ENCODE measurements around the gene SIM1. TPM values are rescaled to one million over a fixed set of nuclear protein-coding genes. Genes with fewer than 3 reads are reported as not detected.
A peak's percentile ranks its signal among the peaks of the same experiment; 100 is the strongest.

SIM1 gene
- total RNA-seq, 2 donors from 2014 or later, result not detected

DNA sequence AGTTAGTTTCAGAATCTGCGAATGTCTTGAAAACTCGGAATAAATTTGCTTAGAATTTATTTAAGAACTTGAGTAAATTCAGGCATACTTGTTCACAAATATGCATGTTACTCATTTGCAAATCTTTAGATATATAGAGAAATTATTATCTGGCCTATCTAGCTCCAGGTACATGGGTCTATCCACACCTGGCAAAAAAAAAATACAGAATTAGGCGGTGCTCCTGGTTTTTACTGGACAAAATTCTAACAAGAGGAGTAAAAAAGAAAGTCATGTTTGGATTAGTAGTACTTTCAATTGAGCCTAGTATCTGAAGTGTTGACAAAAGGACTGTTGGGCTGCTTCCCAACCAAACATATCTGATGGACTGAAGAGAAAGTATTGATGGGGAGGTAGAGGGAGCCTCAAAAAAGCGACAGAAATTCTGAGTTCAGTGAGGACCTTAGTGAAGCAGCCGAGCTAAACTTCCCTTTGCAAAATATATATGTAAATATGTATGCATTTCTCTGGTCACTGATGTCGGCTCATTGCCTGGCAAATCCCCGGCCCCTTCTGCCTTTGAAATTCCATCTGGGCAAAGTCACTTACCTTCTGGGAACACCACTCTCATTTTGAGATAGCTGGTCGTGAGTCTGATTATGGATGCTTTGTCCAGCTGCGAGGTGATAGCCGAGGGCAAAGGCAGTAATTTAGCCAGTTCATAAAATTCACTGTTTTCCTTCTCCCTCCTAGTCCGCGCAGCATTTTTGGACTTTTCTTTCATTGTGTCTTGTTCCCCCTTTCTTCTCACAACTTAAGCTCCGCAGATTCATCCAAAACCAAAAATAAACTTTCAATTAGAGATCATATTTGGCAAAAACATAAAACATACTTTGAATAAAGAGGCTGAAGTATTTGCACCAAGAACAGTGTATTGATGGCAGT, 1.8 kb downstream of the SIM1 start:
- H3K36me3 ChIP-seq, result no peaks in the 10 kb centered on the region
- H3K27ac ChIP-seq, result no peak overlapping the region
- ATAC-seq (ENCODE audit: insufficient number of reproducible peaks, low FRiP score, low read depth) (no peak), DNase-seq (ENCODE audit: low spot score) (no peak)
- peaks cover 85% of the 10 kb centered on the region for H3K27me3 ChIP-seq (replicated peaks; ENCODE audit: insufficient read depth)
- H3K4me1 ChIP-seq (ENCODE audit: control insufficient read depth in 1 of 2, low read depth in 2 of 2), result peaks cover 3 to 21% of the 10 kb centered on the region in 2 donors
- H3K9me3 ChIP-seq, result no peaks in the 10 kb centered on the region
- TF ChIP-seq, protein P1, sequence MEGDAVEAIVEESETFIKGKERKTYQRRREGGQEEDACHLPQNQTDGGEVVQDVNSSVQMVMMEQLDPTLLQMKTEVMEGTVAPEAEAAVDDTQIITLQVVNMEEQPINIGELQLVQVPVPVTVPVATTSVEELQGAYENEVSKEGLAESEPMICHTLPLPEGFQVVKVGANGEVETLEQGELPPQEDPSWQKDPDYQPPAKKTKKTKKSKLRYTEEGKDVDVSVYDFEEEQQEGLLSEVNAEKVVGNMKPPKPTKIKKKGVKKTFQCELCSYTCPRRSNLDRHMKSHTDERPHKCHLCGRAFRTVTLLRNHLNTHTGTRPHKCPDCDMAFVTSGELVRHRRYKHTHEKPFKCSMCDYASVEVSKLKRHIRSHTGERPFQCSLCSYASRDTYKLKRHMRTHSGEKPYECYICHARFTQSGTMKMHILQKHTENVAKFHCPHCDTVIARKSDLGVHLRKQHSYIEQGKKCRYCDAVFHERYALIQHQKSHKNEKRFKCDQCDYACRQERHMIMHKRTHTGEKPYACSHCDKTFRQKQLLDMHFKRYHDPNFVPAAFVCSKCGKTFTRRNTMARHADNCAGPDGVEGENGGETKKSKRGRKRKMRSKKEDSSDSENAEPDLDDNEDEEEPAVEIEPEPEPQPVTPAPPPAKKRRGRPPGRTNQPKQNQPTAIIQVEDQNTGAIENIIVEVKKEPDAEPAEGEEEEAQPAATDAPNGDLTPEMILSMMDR (IDR thresholded peaks at IDR 0.05), result no peak
- H3K4me3 ChIP-seq, result no peak overlapping the region

DNA sequence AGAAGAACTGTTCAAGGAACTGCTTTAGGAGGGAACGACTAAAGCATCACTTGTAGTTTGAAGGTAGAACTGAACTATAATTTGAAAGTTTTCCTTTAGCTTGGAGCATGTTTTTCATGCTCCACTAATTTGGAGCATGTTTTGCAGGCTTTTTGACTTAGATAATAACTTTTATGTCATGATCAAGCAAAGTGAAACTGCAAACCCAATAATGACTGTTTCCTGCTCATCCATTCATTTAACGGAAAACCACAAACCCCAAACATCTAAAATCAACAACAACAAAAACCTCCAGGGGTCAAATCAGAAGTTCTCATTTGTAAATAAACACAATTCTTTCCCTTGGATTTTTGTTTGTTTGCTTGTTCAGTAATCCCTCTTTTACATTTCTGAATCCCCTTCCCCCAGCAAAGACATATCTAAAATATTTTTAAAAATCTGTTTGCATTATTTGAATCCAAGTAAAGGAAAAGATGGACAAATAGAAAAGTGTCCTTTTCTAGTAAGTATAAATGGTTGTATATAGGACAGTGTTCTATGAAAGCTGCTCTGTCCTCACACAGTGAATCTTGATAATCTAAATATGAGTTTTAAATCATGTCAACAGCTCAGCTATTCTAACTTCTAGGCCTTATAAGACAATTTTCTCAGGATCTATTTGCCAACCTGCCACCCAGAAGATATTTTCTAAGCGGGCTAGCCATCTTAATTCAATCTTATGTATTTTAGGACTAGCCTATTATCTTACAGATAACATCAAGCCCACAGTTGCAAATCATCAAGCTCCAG, 2.6 kb downstream of the SIM1 start:
- Histone ChIP-seq H3K36me3 (no peaks in the 10 kb centered on the region), H3K4me1 (ENCODE audit: control insufficient read depth in 1 of 2, low read depth in 2 of 2) (peaks cover 3 to 22% of the 10 kb centered on the region in 2 donors), H3K27ac (no peak overlapping the region), H3K9me3 (no peaks in the 10 kb centered on the region), H3K4me3 (no peak overlapping the region), H3K27me3 (replicated peaks; ENCODE audit: insufficient read depth) (peaks cover 85% of the 10 kb centered on the region)
- DNase-seq (ENCODE audit: low spot score) (no peak), ATAC-seq (ENCODE audit: insufficient number of reproducible peaks, low FRiP score, low read depth) (no peak)
- TF ChIP-seq, protein P1 (IDR thresholded peaks at IDR 0.05), result no peak

DNA sequence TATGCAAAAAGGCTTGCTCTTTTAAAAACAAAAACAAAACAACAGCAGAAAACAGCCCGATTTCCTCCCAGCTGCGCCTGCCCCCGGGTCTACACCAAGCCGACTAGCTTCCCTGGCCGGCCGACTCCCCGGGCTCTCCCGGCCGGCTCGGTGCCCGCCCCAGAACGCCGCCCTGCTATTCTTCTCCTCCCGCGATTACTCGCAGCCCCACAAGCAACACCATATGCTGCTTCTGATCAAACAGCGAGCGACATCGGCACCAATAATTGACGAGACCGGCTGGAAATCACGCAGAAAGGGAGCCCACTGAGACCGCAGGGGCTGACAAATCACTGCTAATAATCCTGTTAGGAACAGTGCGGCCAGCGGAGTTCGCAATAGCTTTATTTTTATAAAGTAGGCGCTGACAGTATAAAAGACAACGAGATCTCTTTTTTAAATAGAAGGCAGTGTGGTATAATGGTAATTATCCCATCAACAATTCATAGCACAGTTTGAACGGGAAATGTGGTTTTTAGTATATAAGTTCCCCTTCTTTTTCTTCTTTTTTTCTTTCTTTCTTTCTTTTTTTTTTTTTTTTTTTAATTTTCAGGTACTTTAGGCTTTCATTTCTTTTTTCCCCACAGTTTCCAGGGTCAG, 3.3 kb downstream of the SIM1 start:
- Histone ChIP-seq H3K9me3 (no peaks in the 10 kb centered on the region), H3K27ac (no peak overlapping the region), H3K4me3 (no peak overlapping the region), H3K27me3 (replicated peaks; ENCODE audit: insufficient read depth) (peaks cover 90% of the 10 kb centered on the region), H3K4me1 (ENCODE audit: control insufficient read depth in 1 of 2, low read depth in 2 of 2) (peaks cover 3 to 22% of the 10 kb centered on the region in 2 donors), H3K36me3 (no peaks in the 10 kb centered on the region)
- TF ChIP-seq, protein P1 (IDR thresholded peaks at IDR 0.05), result no peak
- no peak for DNase-seq (ENCODE audit: low spot score)
- ATAC-seq (ENCODE audit: insufficient number of reproducible peaks, low FRiP score, low read depth), result no peak

DNA sequence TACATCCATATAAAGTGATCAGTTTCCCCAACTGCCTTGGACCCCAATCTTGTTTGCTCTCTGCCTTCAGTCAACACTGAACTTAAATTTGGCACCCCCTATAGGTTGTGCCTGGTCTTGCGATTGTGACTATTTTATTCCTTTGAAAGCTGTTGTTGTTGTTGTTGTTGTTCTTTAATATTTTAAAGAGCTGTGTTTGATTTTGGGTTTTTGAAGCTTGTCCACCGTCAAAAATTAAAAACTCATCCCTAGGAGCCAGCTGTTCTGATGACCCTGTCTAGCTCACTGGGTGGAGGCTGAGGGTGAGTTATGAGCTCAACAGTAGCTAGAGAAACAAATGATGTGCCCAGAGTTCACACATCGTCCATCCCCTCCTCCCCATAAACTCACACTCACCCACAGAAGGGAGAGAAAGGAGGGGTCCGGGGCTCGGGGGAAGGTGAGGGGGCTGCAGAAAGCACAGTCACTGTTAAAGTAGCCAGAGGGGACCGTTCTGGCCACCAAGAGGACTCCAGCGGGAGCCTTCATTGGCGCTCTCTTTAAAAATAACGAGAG, 4.0 kb downstream of the SIM1 start:
- Histone ChIP-seq H3K36me3 (no peaks in the 10 kb centered on the region), H3K27me3 (replicated peaks; ENCODE audit: insufficient read depth) (peaks cover 90% of the 10 kb centered on the region), H3K4me1 (ENCODE audit: control insufficient read depth in 1 of 2, low read depth in 2 of 2) (peaks cover 3 to 22% of the 10 kb centered on the region in 2 donors), H3K9me3 (no peaks in the 10 kb centered on the region), H3K4me3 (no peak overlapping the region), H3K27ac (no peak overlapping the region)
- TF ChIP-seq, protein P1 (IDR thresholded peaks at IDR 0.05), result peak; percentile 3
- ATAC-seq (ENCODE audit: insufficient number of reproducible peaks, low FRiP score, low read depth), result no peak
- no peak for DNase-seq (ENCODE audit: low spot score)
